Measurements from ENCODE around the gene SLC30A2.

Gene SLC30A2

DNA sequence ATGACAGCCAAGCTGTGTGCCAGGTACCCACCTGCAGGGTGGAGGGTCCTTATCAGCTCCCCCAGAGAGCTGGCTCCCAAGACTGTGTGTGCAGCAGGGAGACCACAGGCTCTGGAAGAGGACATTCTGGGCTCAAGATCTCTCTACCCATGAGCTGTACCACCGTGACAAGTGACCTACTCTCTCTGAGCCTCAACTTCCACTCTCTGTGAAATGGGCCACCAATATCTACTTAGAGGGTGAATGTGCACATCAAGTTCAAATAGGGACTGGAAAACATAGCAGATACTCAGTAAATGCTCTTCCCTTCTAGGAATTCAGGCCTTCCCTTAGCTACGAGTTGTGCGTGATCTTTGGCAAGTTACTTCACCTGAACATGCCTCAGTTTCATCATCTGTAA is 1.5 kb downstream of the SLC30A2 start:
- Histone ChIP-seq H3K23ac (ENCODE audit: low read length) (no peak overlapping the region), H4K12ac (ENCODE audit: low read depth, low read length) (no peak overlapping the region), H3K4me1 (ENCODE audit: control insufficient read depth in 1 of 2, insufficient read depth in 2 of 2, low read length in 2 of 2) (peaks cover 17 to 19% of the 10 kb centered on the region in 2 experiments), H3K27me3 (ENCODE audit: insufficient read depth, low read length) (peaks cover 17% of the 10 kb centered on the region), H3K27ac (ENCODE audit: low read depth, low read length) (no peak overlapping the region), H3K79me1 (ENCODE audit: low read length) (peaks cover 12% of the 10 kb centered on the region), H2AFZ (ENCODE audit: insufficient read depth, low read length, poor library complexity) (no peak overlapping the region), H3K79me2 (ENCODE audit: control insufficient read depth, insufficient read depth, low read length, poor library complexity) (no peaks in the 10 kb centered on the region), H3K4ac (ENCODE audit: low read depth, low read length) (no peak overlapping the region), H4K8ac (ENCODE audit: low read depth, low read length) (no peak overlapping the region), H2BK12ac (ENCODE audit: low read length) (no peak overlapping the region), H4K91ac (ENCODE audit: low read depth, low read length) (no peak overlapping the region), H3K4me2 (ENCODE audit: low read length) (no peak overlapping the region), H2AK5ac (ENCODE audit: low read length) (no peak overlapping the region), H3K4me3 (ENCODE audit: low read depth, low read length) (no peak overlapping the region), H3K9ac (ENCODE audit: low read length) (no peak overlapping the region), H2BK120ac (ENCODE audit: insufficient read depth, low read length, poor library complexity) (no peak overlapping the region), H3K36me3 (ENCODE audit: control insufficient read depth in 1 of 2, insufficient read depth in 2 of 2, low read length in 2 of 2) (no peaks in the 10 kb centered on the region), H3K18ac (ENCODE audit: low read length) (no peak overlapping the region), H2BK5ac (ENCODE audit: low read depth, low read length, poor library complexity) (no peak overlapping the region), H3K14ac (ENCODE audit: low read length) (no peak overlapping the region), H3K9me3 (ENCODE audit: insufficient read depth, low read depth, low read length) (no peaks in the 10 kb centered on the region)
- whole genome bisulfite sequencing (ENCODE audit: extremely low coverage, insufficient coverage, insufficient read length), result no CpG with 5 or more reads among the region's 3 CpGs
- no peak for DNase-seq

DNA sequence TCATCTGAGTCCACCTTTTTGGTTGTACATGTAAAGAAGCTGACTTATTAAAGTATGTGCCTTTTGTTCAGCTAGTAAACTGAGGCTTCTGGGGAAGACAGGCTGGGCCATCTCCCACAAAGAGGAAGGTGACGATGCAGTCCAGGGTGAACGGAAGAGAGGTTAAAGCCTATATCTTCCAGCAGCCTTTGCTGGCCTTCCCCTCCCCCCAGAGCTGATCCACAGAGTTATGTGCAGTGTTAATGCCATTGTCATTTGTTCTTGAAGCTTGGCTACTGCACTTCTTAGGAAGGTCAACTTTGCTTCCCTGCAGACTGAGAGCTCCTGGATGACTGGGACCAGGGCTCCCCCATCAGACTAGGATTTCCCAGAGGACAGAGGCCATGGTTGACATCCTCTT is 2.2 kb downstream of the SLC30A2 start:
- no peak overlapping the region for H3K4me3 ChIP-seq (ENCODE audit: low read depth, low read length)
- DNase-seq, result no peak
- WGBS (ENCODE audit: extremely low coverage, insufficient coverage, insufficient read length), result no CpG with 5 or more reads among the region's 2 CpGs
- H2BK5ac ChIP-seq (ENCODE audit: low read depth, low read length, poor library complexity), result no peak overlapping the region
- H3K18ac ChIP-seq (ENCODE audit: low read length), result no peak overlapping the region
- no peak overlapping the region for H3K4ac ChIP-seq (ENCODE audit: low read depth, low read length)
- no peak overlapping the region for H3K23ac ChIP-seq (ENCODE audit: low read length)
- peaks cover 12% of the 10 kb centered on the region for H3K79me1 ChIP-seq (ENCODE audit: low read length)
- H3K9me3 ChIP-seq (ENCODE audit: insufficient read depth, low read depth, low read length), result no peaks in the 10 kb centered on the region
- H3K27me3 ChIP-seq (ENCODE audit: insufficient read depth, low read length), result peaks cover 17% of the 10 kb centered on the region
- H3K4me2 ChIP-seq (ENCODE audit: low read length), result no peak overlapping the region
- no peak overlapping the region for H2BK12ac ChIP-seq (ENCODE audit: low read length)
- no peak overlapping the region for H4K91ac ChIP-seq (ENCODE audit: low read depth, low read length)
- H3K27ac ChIP-seq (ENCODE audit: low read depth, low read length), result no peak overlapping the region
- no peaks in the 10 kb centered on the region for H3K36me3 ChIP-seq (ENCODE audit: control insufficient read depth in 1 of 2, insufficient read depth in 2 of 2, low read length in 2 of 2)
- H4K8ac ChIP-seq (ENCODE audit: low read depth, low read length), result no peak overlapping the region
- no peak overlapping the region for H3K14ac ChIP-seq (ENCODE audit: low read length)
- H3K4me1 ChIP-seq (ENCODE audit: control insufficient read depth in 1 of 2, insufficient read depth in 2 of 2, low read length in 2 of 2), result peaks cover 17 to 20% of the 10 kb centered on the region in 2 experiments
- no peaks in the 10 kb centered on the region for H3K79me2 ChIP-seq (ENCODE audit: control insufficient read depth, insufficient read depth, low read length, poor library complexity)
- H2AK5ac ChIP-seq (ENCODE audit: low read length), result no peak overlapping the region
- H4K12ac ChIP-seq (ENCODE audit: low read depth, low read length), result no peak overlapping the region
- no peak overlapping the region for H2AFZ ChIP-seq (ENCODE audit: insufficient read depth, low read length, poor library complexity)
- no peak overlapping the region for H2BK120ac ChIP-seq (ENCODE audit: insufficient read depth, low read length, poor library complexity)
- H3K9ac ChIP-seq (ENCODE audit: low read length), result no peak overlapping the region

DNA sequence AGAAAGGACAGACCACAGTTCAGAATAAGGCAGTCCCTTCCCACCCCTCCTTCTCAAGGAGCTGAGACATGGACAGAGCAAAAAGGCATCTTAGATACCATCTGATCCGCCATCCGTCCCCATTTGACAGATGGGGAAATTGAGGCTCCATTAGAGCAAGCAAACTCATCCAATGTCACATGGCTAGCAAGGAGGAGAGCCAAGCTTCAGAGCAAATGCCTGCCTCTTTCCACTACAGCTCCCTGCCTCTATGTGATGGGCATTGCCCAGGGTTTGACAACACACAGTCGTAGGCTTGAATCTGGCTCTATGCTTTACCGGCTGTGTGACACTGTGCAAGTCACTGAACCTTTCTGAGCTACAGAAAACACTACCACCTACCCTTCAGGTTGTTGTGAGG is 3.9 kb downstream of the SLC30A2 start:
- H3K79me2 ChIP-seq (ENCODE audit: control insufficient read depth, insufficient read depth, low read length, poor library complexity), result no peaks in the 10 kb centered on the region

DNA sequence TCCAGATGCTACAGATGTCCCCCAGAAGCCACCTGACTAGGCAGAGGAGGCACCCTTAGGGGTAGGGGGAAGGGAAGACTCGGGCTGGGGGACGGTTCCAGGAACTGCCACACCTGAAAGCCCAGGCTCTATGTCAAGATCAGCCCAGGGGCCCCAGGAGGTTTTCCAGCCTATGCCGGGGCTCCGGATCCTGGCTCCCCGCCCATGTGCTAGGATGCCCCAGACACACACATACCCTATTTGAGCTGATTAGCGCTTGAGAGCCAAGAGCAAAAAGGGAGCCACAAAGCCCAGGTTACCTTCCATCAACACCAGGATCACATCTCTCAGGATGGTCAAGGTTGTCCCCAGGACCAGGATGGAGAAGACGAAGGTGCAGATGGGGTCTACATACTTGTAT is 4.5 kb downstream of the SLC30A2 start:
- WGBS (ENCODE audit: extremely low coverage, insufficient coverage, insufficient read length), result no CpG with 5 or more reads among the region's 7 CpGs
- Histone ChIP-seq H3K36me3 (ENCODE audit: control insufficient read depth in 1 of 2, insufficient read depth in 2 of 2, low read length in 2 of 2) (no peaks in the 10 kb centered on the region), H4K12ac (ENCODE audit: low read depth, low read length) (no peak overlapping the region), H3K9me3 (ENCODE audit: insufficient read depth, low read depth, low read length) (no peaks in the 10 kb centered on the region), H3K79me2 (ENCODE audit: control insufficient read depth, insufficient read depth, low read length, poor library complexity) (no peaks in the 10 kb centered on the region), H2AK5ac (ENCODE audit: low read length) (no peak overlapping the region), H3K4me3 (ENCODE audit: low read depth, low read length) (no peak overlapping the region), H2BK5ac (ENCODE audit: low read depth, low read length, poor library complexity) (no peak overlapping the region), H2AFZ (ENCODE audit: insufficient read depth, low read length, poor library complexity) (no peak overlapping the region), H3K23ac (ENCODE audit: low read length) (no peak overlapping the region), H3K14ac (ENCODE audit: low read length) (no peak overlapping the region), H3K27ac (ENCODE audit: low read depth, low read length) (no peak overlapping the region), H3K18ac (ENCODE audit: low read length) (no peak overlapping the region), H3K9ac (ENCODE audit: low read length) (no peak overlapping the region), H3K4ac (ENCODE audit: low read depth, low read length) (no peak overlapping the region), H2BK120ac (ENCODE audit: insufficient read depth, low read length, poor library complexity) (no peak overlapping the region), H3K79me1 (ENCODE audit: low read length) (peaks cover 7% of the 10 kb centered on the region), H3K4me1 (ENCODE audit: control insufficient read depth in 1 of 2, insufficient read depth in 2 of 2, low read length in 2 of 2) (peaks cover 16 to 18% of the 10 kb centered on the region in 2 experiments), H3K27me3 (ENCODE audit: insufficient read depth, low read length) (peaks cover 10% of the 10 kb centered on the region), H4K91ac (ENCODE audit: low read depth, low read length) (no peak overlapping the region), H2BK12ac (ENCODE audit: low read length) (no peak overlapping the region), H3K4me2 (ENCODE audit: low read length) (no peak overlapping the region), H4K8ac (ENCODE audit: low read depth, low read length) (no peak overlapping the region)
- no peak for DNase-seq

More for the DNA sequence above, 3.9 kb downstream of the SLC30A2 start:
- Histone ChIP-seq H3K9me3 (ENCODE audit: insufficient read depth, low read depth, low read length) (no peaks in the 10 kb centered on the region), H3K18ac (ENCODE audit: low read length) (no peak overlapping the region), H4K8ac (ENCODE audit: low read depth, low read length) (no peak overlapping the region), H2BK120ac (ENCODE audit: insufficient read depth, low read length, poor library complexity) (no peak overlapping the region), H3K79me1 (ENCODE audit: low read length) (peaks cover 10% of the 10 kb centered on the region), H2AK5ac (ENCODE audit: low read length) (no peak overlapping the region), H3K4me2 (ENCODE audit: low read length) (no peak overlapping the region), H3K23ac (ENCODE audit: low read length) (no peak overlapping the region), H3K4me3 (ENCODE audit: low read depth, low read length) (no peak overlapping the region), H3K14ac (ENCODE audit: low read length) (no peak overlapping the region), H3K4me1 (ENCODE audit: control insufficient read depth in 1 of 2, insufficient read depth in 2 of 2, low read length in 2 of 2) (peaks cover 18 to 23% of the 10 kb centered on the region in 2 experiments), H2BK5ac (ENCODE audit: low read depth, low read length, poor library complexity) (no peak overlapping the region), H2AFZ (ENCODE audit: insufficient read depth, low read length, poor library complexity) (no peak overlapping the region), H3K27ac (ENCODE audit: low read depth, low read length) (no peak overlapping the region), H3K4ac (ENCODE audit: low read depth, low read length) (no peak overlapping the region), H4K91ac (ENCODE audit: low read depth, low read length) (no peak overlapping the region), H4K12ac (ENCODE audit: low read depth, low read length) (no peak overlapping the region), H3K36me3 (ENCODE audit: control insufficient read depth in 1 of 2, insufficient read depth in 2 of 2, low read length in 2 of 2) (no peaks in the 10 kb centered on the region), H3K27me3 (ENCODE audit: insufficient read depth, low read length) (peaks cover 15% of the 10 kb centered on the region), H3K9ac (ENCODE audit: low read length) (no peak overlapping the region), H2BK12ac (ENCODE audit: low read length) (no peak overlapping the region)
- WGBS (ENCODE audit: extremely low coverage, insufficient coverage, insufficient read length), result no CpG with 5 or more reads among the region's 4 CpGs
- no peak for DNase-seq
